Liver (tissue), 9 donors: Measurements from ENCODE around the gene CCDC9B. TPM values are rescaled to one million over a fixed set of nuclear protein-coding genes. Genes with fewer than 3 reads are reported as not detected.
A peak's percentile ranks its signal among the peaks of the same experiment; 100 is the strongest.

Experiments used
- DNase-seq: peaks from one replicate; pipeline ENCODE4 v3.0.0-alpha.2; 2017; ENCODE audit warnings: low spot score
- H3K27ac ChIP-seq, 2 donors: one replicate each; pipeline ENCODE4 v1.7.0; 2013; ENCODE audit warnings: inconsistent platforms in 2 of 2, low read length in 2 of 2, control low read depth in 1 of 2, low read depth in 1 of 2, mild to moderate bottlenecking in 1 of 2
- H3K27me3 ChIP-seq, 4 donors: one replicate each; pipeline versions ENCODE4 v1.6.1 to v1.7.0; 2013; ENCODE audit warnings: low read length in 3 of 4, inconsistent platforms in 1 of 4, mild to moderate bottlenecking in 1 of 4, moderate library complexity in 1 of 4; ENCODE audit not compliant: control insufficient read depth in 4 of 4, insufficient read depth in 4 of 4
- H3K36me3 ChIP-seq, 4 donors: one replicate each; pipeline versions ENCODE4 v1.6.1 to v1.7.0; 2013; ENCODE audit warnings: low read length in 3 of 4, mild to moderate bottlenecking in 3 of 4, low read depth in 1 of 4, moderate library complexity in 1 of 4; ENCODE audit not compliant: control insufficient read depth in 4 of 4, insufficient read depth in 3 of 4
- H3K4me1 ChIP-seq, 4 donors: one replicate each; pipeline versions ENCODE4 v1.6.1 to v1.7.0; 2013; ENCODE audit warnings: low read length in 3 of 4, mild to moderate bottlenecking in 3 of 4, moderate library complexity in 1 of 4; ENCODE audit not compliant: control insufficient read depth in 4 of 4, insufficient read depth in 4 of 4
- H3K4me3 ChIP-seq, 3 donors: one replicate each; pipeline versions ENCODE4 v1.6.1 to v1.7.0; 2013; ENCODE audit warnings: low read length in 3 of 3, control low read depth in 1 of 3, low read depth in 1 of 3, mild to moderate bottlenecking in 1 of 3
- H3K9ac ChIP-seq, 2 donors: one replicate each; pipeline ENCODE4 v1.7.0; 2013; ENCODE audit warnings: low read length in 2 of 2, mild to moderate bottlenecking in 2 of 2, moderate library complexity in 2 of 2, control low read depth in 1 of 2, low read depth in 1 of 2
- H3K9me3 ChIP-seq, 4 donors: one replicate each; pipeline versions ENCODE4 v1.6.1 to v1.7.0; 2013; ENCODE audit warnings: low read length in 3 of 4; ENCODE audit not compliant: control insufficient read depth in 4 of 4
- EGR1 ChIP-seq, 2 donors: IDR thresholded peaks; 2 replicates each; pipeline ENCODE4 v1.6.1; 2016 to 2018; ENCODE audit warnings: antibody characterized with exemption in 2 of 2, low read depth in 2 of 2
- FOXA1 ChIP-seq: IDR thresholded peaks from 2 replicates; pipeline ENCODE4 v1.6.1; 2016; ENCODE audit warnings: antibody characterized with exemption
- FOXA2 ChIP-seq: IDR thresholded peaks from 2 replicates; pipeline ENCODE4 v1.6.1; 2016; ENCODE audit warnings: antibody characterized with exemption
- GABPA ChIP-seq, 2 donors: IDR thresholded peaks in 1 of 2; conservative IDR thresholded peaks in 1 of 2; 2 replicates each; pipeline ENCODE4 v1.6.1; 2016; ENCODE audit warnings: antibody characterized with exemption in 2 of 2, mild to moderate bottlenecking in 1 of 2, moderate library complexity in 1 of 2
- HNF4A ChIP-seq, 2 donors: conservative IDR thresholded peaks; 2 replicates each; pipeline ENCODE4 v1.6.1; 2016; ENCODE audit warnings: antibody characterized with exemption in 2 of 2, mild to moderate bottlenecking in 2 of 2
- JUND ChIP-seq, 2 donors: IDR thresholded peaks; 2 replicates each; pipeline ENCODE4 v1.6.1; 2016; ENCODE audit warnings: antibody characterized with exemption in 2 of 2
- NR2F2 ChIP-seq: IDR thresholded peaks from 2 replicates; pipeline ENCODE4 v1.6.1; 2016; ENCODE audit warnings: antibody characterized with exemption
- RAD21 ChIP-seq, 2 donors: IDR thresholded peaks; 2 replicates each; pipeline ENCODE4 v1.6.1; 2016; ENCODE audit warnings: antibody characterized with exemption in 2 of 2, mild to moderate bottlenecking in 2 of 2
- RXRA ChIP-seq, 2 donors: IDR thresholded peaks; 2 replicates each; pipeline ENCODE4 v1.6.1; 2017 to 2018; ENCODE audit warnings: antibody characterized with exemption in 2 of 2, mild to moderate bottlenecking in 1 of 2
- SP1 ChIP-seq: IDR thresholded peaks from 2 replicates; pipeline ENCODE4 v1.6.1; 2018; ENCODE audit warnings: antibody characterized with exemption, mild to moderate bottlenecking
- TAF1 ChIP-seq: conservative IDR thresholded peaks from 2 replicates; pipeline ENCODE4 v1.6.1; 2016; ENCODE audit warnings: antibody characterized with exemption, mild to moderate bottlenecking
- YY1 ChIP-seq: IDR thresholded peaks from 2 replicates; pipeline ENCODE4 v1.6.1; 2016; ENCODE audit warnings: antibody characterized with exemption, mild to moderate bottlenecking
- WGBS: extraction: QIAGEN DNeasy Blood & Tissue Kit; methylation state at CpG from one replicate; pipeline ENCODE4 v1.1.7; 2013; 5-methylcytosine and 5-hydroxymethylcytosine counted together
- polyA plus RNA-seq, 2 donors: library from polyadenylated mRNA; stranded (reverse) in 1 of 2; unstranded in 1 of 2; fragments of 200-250 nt in 1 of 2; fragments of >200 nt in 1 of 2; fragmentation: Nextera tagmentation in 1 of 2; extraction: Ambion mirVana in 1 of 2; gene quantifications; one replicate each; pipeline versions ENCODE4 v1.2.1 to v1.2.3, GENCODE V29; 2013 to 2015
- total RNA-seq, 2 donors: library from RNA; depleted of rRNA; stranded (reverse); fragments of >200 nt; gene quantifications; one replicate each; pipeline ENCODE4 v1.2.3, GENCODE V29; 2014
- TF ChIP-seq, protein P1 (sequence below): IDR thresholded peaks from 2 replicates; pipeline ENCODE4 v1.6.1; 2016; ENCODE audit warnings: antibody characterized with exemption
- TF ChIP-seq, protein P2 (sequence below): IDR thresholded peaks from 2 replicates; pipeline ENCODE4 v1.6.1; 2016; ENCODE audit warnings: antibody characterized with exemption, mild to moderate bottlenecking
- TF ChIP-seq, protein P3 (sequence below): IDR thresholded peaks from 2 replicates; pipeline ENCODE4 v1.6.1; 2016; ENCODE audit warnings: antibody characterized with exemption
- TF ChIP-seq, protein P4 (sequence below): fragments of 150-350 bp; IDR thresholded peaks from 2 replicates; pipeline ENCODE4 v1.5.1; 2017; ENCODE audit warnings: improper control_type of control experiment, low read depth, low read length; ENCODE audit not compliant: missing input control
- donor health status: healthy.
- donor health status: healthy.
- donor health status: healthy.
- donor health status: healthy.
- donor health status: healthy.

CCDC9B gene
- total and polyA plus RNA-seq, 4 donors = 0.43 to 4.4 (median 0.73) TPM

DNA sequence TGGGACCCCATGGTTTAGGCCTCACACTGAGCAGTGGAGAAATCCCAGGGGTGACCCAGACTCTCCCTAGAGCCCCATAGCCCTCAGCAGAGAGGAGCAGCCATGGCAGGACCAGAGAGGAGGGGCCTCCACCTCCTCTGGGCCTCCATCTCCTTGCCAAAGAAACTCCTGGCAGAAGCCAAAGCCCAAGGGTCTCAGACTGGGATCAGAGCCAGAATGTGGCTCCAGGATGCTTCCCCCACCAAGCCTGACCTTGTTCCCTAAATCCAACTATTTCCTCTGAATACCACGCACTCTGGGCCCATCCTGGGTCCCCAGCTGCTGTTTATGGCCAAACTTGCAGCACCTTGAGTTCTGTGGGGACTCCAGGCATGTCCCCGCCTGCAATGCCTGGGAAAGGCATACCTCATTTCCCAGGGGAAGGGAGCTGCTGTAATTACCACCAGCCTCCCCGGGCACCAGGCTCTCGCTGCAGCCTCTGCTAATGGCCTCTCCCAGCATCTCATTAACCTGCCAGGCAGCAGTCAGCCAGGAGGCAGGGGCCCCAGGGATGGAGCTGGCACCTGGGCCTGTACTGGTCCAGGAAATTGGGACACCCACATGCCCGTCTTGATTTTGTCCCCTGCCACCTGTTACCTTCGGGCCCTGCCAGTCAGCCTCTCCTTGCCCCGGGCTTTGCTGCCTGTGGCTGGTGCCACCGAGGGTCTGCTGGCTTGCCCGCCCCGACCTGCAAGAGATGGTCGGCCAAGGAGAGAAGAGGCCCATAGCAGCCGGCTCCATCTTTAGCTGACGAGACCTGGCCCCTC lies 4.6 kb downstream of the CCDC9B start:
- no peak overlapping the region for H3K4me3 ChIP-seq
- no peak overlapping the region for H3K27ac ChIP-seq
- no peak for DNase-seq
- no peak overlapping the region for H3K9ac ChIP-seq
- TF ChIP-seq RXRA (IDR thresholded peaks at IDR 0.05) (no peak), SP1 (no peak), HNF4A (conservative IDR thresholded peaks at IDR 0.05) (no peak)
- 93% methylated on average over 13 of the region's 13 CpGs for WGBS
- H3K36me3 ChIP-seq = no peaks in the 10 kb centered on the region
- no peaks in the 10 kb centered on the region for H3K9me3 ChIP-seq
- no peaks in the 10 kb centered on the region for H3K27me3 ChIP-seq
- H3K4me1 ChIP-seq = peaks cover 7 to 39% (median 21%) of the 10 kb centered on the region in 4 donors

DNA sequence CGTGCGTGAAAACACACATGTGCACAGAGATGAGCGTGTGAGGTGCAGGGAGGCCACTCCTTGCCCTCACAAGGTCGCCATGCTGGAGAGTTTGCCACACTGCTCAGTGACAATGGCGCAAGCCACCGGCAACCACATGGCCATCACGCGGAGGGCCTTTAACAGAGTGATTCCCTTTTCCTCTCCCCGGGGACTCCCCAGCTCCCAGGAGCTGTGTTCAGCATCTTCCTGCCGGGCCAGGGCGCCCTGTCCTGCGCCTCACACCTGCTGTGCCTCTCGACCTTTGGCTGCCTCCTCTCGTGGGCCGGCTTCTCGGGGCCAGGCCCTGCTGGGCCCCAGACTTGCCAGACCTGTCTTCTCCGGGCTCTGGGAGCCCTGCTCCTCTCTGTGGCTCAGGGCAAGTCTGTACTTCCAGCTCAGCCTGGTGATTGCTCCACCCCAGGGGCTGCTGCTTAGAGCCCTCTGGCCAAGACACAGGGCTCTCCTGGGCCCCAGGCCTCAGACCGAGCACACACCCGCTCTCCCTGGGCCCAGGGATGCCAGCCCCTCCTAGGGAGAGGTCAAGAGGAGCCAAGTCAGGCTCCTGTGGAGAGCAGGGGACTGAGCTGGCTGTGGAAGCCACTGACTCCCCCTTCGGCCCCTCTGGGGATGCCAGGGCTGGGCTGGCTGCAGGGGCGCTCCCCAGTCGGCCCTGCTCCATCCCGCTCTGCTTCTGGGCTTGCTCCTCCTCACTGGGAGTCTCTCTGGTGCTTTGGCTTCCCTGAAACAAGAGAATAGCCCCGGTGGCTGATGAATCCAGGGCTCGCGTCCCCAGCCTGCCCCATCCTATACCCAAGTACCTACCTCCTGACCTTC lies 5.6 kb downstream of the CCDC9B start:
- no peaks in the 10 kb centered on the region for H3K36me3 ChIP-seq
- H3K27ac ChIP-seq = peak overlapping the region; percentile 67 to 80
- no peak overlapping the region for H3K9ac ChIP-seq
- no peak overlapping the region for H3K4me3 ChIP-seq
- H3K4me1 ChIP-seq = peaks cover 3 to 30% (median 15%) of the 10 kb centered on the region in 4 donors
- H3K27me3 ChIP-seq = no peaks in the 10 kb centered on the region
- 87% methylated on average over 26 of the region's 26 CpGs for WGBS
- DNase-seq = no peak
- no peaks in the 10 kb centered on the region for H3K9me3 ChIP-seq
- TF ChIP-seq FOXA1 (no peak), GABPA (IDR thresholded peaks at IDR 0.05 in 1 of 2, conservative IDR thresholded peaks at IDR 0.05 in 1 of 2) (no peak), RXRA (IDR thresholded peaks at IDR 0.05) (no peak), SP1 (no peak), RAD21 (IDR thresholded peaks at IDR 0.05) (no peak), JUND (IDR thresholded peaks at IDR 0.05) (no peak), EGR1 (IDR thresholded peaks at IDR 0.05; ENCODE audit: low read depth in 2 of 2) (no peak), YY1 (no peak), HNF4A (conservative IDR thresholded peaks at IDR 0.05) (no peak), TAF1 (no peak), FOXA2 (no peak), NR2F2 (no peak)
- TF ChIP-seq, protein P1, sequence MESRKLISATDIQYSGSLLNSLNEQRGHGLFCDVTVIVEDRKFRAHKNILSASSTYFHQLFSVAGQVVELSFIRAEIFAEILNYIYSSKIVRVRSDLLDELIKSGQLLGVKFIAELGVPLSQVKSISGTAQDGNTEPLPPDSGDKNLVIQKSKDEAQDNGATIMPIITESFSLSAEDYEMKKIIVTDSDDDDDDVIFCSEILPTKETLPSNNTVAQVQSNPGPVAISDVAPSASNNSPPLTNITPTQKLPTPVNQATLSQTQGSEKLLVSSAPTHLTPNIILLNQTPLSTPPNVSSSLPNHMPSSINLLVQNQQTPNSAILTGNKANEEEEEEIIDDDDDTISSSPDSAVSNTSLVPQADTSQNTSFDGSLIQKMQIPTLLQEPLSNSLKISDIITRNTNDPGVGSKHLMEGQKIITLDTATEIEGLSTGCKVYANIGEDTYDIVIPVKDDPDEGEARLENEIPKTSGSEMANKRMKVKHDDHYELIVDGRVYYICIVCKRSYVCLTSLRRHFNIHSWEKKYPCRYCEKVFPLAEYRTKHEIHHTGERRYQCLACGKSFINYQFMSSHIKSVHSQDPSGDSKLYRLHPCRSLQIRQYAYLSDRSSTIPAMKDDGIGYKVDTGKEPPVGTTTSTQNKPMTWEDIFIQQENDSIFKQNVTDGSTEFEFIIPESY = no peak
- TF ChIP-seq, protein P2, sequence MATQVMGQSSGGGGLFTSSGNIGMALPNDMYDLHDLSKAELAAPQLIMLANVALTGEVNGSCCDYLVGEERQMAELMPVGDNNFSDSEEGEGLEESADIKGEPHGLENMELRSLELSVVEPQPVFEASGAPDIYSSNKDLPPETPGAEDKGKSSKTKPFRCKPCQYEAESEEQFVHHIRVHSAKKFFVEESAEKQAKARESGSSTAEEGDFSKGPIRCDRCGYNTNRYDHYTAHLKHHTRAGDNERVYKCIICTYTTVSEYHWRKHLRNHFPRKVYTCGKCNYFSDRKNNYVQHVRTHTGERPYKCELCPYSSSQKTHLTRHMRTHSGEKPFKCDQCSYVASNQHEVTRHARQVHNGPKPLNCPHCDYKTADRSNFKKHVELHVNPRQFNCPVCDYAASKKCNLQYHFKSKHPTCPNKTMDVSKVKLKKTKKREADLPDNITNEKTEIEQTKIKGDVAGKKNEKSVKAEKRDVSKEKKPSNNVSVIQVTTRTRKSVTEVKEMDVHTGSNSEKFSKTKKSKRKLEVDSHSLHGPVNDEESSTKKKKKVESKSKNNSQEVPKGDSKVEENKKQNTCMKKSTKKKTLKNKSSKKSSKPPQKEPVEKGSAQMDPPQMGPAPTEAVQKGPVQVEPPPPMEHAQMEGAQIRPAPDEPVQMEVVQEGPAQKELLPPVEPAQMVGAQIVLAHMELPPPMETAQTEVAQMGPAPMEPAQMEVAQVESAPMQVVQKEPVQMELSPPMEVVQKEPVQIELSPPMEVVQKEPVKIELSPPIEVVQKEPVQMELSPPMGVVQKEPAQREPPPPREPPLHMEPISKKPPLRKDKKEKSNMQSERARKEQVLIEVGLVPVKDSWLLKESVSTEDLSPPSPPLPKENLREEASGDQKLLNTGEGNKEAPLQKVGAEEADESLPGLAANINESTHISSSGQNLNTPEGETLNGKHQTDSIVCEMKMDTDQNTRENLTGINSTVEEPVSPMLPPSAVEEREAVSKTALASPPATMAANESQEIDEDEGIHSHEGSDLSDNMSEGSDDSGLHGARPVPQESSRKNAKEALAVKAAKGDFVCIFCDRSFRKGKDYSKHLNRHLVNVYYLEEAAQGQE = no peak
- TF ChIP-seq, protein P3, sequence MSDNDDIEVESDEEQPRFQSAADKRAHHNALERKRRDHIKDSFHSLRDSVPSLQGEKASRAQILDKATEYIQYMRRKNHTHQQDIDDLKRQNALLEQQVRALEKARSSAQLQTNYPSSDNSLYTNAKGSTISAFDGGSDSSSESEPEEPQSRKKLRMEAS = no peak
- TF ChIP-seq, protein P4, sequence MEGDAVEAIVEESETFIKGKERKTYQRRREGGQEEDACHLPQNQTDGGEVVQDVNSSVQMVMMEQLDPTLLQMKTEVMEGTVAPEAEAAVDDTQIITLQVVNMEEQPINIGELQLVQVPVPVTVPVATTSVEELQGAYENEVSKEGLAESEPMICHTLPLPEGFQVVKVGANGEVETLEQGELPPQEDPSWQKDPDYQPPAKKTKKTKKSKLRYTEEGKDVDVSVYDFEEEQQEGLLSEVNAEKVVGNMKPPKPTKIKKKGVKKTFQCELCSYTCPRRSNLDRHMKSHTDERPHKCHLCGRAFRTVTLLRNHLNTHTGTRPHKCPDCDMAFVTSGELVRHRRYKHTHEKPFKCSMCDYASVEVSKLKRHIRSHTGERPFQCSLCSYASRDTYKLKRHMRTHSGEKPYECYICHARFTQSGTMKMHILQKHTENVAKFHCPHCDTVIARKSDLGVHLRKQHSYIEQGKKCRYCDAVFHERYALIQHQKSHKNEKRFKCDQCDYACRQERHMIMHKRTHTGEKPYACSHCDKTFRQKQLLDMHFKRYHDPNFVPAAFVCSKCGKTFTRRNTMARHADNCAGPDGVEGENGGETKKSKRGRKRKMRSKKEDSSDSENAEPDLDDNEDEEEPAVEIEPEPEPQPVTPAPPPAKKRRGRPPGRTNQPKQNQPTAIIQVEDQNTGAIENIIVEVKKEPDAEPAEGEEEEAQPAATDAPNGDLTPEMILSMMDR = no peak
